Gastroesophageal sphincter (tissue), 4 donors: ENCODE data around the gene DLG4. TPM values are rescaled to one million over a fixed set of nuclear protein-coding genes. Genes with fewer than 3 reads are reported as not detected.
A peak's percentile ranks its signal among the peaks of the same experiment; 100 is the strongest.

Source experiments
- ATAC-seq: fragments of 150-250 bp; one replicate; pipeline ENCODE4 v1.9.1; 2016; ENCODE audit warnings: mild to moderate bottlenecking, moderate library complexity
- H3K27ac ChIP-seq, 4 donors: fragments of 200-600 bp; sonication (generic) in 3 of 4; 1 replicate in 3 of 4; 2 replicates in 1 of 4; pipeline ENCODE4 v1.5.1; 2016 to 2019
- H3K27me3 ChIP-seq: fragments of 200-600 bp; sonication (generic); one replicate; pipeline ENCODE4 v1.5.1; 2019
- H3K36me3 ChIP-seq, 2 donors: fragments of 200-600 bp; sonication (generic); one replicate each; pipeline ENCODE4 v1.5.1; 2019; ENCODE audit warnings: control low read depth in 1 of 2
- H3K4me1 ChIP-seq, 3 donors: fragments of 200-600 bp; sonication (generic); 1 replicate in 2 of 3; 2 replicates in 1 of 3; pipeline ENCODE4 v1.5.1; 2016 to 2019; ENCODE audit warnings: control low read depth in 2 of 3
- H3K4me3 ChIP-seq, 2 donors: fragments of 200-600 bp; sonication (generic); one replicate each; pipeline ENCODE4 v1.5.1; 2019; ENCODE audit warnings: mild to moderate bottlenecking in 1 of 2, moderate library complexity in 1 of 2
- H3K9me3 ChIP-seq, 3 donors: fragments of 200-600 bp; sonication (generic); one replicate each; pipeline ENCODE4 v1.5.1; 2017 to 2019; ENCODE audit warnings: control low read depth in 2 of 3
- EP300 ChIP-seq: sonication (generic); formaldehyde crosslinking; IDR thresholded peaks from one replicate; pipeline ENCODE4 v1.6.1; 2017; ENCODE audit warnings: antibody characterized with exemption, mild to moderate bottlenecking
- POLR2A ChIP-seq, 2 donors: fragments of 450-650 bp; IDR thresholded peaks; one replicate each; pipeline ENCODE4 v1.6.1; 2017; ENCODE audit warnings: antibody characterized with exemption in 2 of 2, mild to moderate bottlenecking in 2 of 2, moderate library complexity in 1 of 2
- POLR2AphosphoS5 ChIP-seq: sonication (generic); formaldehyde crosslinking; IDR thresholded peaks from one replicate; pipeline ENCODE4 v1.6.1; 2017; ENCODE audit warnings: antibody characterized with exemption
- WGBS, 2 donors: methylation state at CpG; one replicate each; pipeline ENCODE4 v1.1.5; 2018; ENCODE audit warnings: low coverage in 1 of 2; 5-methylcytosine and 5-hydroxymethylcytosine counted together
- total RNA-seq, 4 donors: library from RNA; depleted of rRNA; stranded (reverse); fragments of >200 nt; gene quantifications; one replicate each; pipeline ENCODE4 v1.1.0, GENCODE V29; 2016
- TF ChIP-seq, protein P1 (sequence below), 4 experiments: fragments of 200-600 bp in 2 of 4; fragments of 450-650 bp in 2 of 4; sonication (generic) in 1 of 4; IDR thresholded peaks; one replicate each; pipeline ENCODE4 v1.5.1; 2017 to 2019; ENCODE audit warnings: antibody characterized with exemption in 4 of 4, mild to moderate bottlenecking in 2 of 4, moderate library complexity in 2 of 4

The DLG4 gene
- 10 to 100 TPM; 14.1 to 21.7 (median 16.5) TPM for total RNA-seq

DNA sequence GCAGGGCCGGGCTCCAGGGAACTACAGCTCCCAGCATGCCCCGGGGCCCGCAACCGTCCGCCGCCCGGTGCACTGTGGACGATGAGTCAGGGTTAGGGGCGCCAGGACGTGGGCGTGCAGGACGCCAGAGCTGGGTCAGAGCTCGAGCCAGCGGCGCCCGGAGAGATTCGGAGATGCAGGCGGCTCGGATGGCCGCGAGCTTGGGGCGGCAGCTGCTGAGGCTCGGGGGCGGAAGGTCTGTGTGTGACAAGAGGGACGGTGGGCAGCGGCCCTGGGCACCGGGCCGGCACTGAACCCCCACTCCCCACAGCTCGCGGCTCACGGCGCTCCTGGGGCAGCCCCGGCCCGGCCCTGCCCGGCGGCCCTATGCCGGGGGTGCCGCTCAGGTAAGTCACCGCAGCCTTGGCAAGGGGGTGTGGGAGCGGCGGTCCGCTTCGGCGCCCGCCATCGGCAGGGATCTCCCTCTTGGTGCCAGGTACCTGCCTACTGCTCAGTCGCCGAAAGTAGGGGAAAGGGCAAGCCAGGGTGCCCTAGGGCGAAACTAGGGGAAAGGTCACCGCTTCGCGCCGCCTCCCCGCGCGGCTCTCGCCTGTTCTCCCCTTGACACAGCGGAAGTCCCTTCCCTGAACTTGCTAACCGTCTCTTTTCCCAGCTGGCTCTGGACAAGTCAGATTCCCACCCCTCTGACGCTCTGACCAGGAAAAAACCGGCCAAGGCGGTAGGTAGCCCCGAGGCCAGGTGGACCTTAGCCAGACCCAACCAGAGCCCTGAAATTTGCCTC, at the start of gene DLG4, which contains the start of gene ACADVL:
Gene DLG4 (minus strand): TSS at position 25 of the 781 bp plus-strand sequence.
Gene ACADVL (plus strand): TSS at position 127 of the 781 bp plus-strand sequence. CDS start 47 bp downstream, at position 174.
- Histone ChIP-seq H3K27me3 (no peaks in the 10 kb centered on the region), H3K4me3 (peak within 1 kb of the TSS; percentile 62 to 81), H3K9me3 (no peaks in the 10 kb centered on the region), H3K4me1 (peaks cover 6 to 73% (median 34%) of the 10 kb centered on the region in 3 donors), H3K27ac (peak within 1 kb of the TSS; percentile 86 to 98 (median 92)), H3K36me3 (peaks cover 0 to 41% of the 10 kb centered on the region in 2 donors)
- TF ChIP-seq EP300: no peak
- peak; percentile 57 to 75 for TF ChIP-seq POLR2A (IDR thresholded peaks at IDR 0.05)
- peak; percentile 75 for TF ChIP-seq POLR2AphosphoS5
- TF ChIP-seq, protein P1, sequence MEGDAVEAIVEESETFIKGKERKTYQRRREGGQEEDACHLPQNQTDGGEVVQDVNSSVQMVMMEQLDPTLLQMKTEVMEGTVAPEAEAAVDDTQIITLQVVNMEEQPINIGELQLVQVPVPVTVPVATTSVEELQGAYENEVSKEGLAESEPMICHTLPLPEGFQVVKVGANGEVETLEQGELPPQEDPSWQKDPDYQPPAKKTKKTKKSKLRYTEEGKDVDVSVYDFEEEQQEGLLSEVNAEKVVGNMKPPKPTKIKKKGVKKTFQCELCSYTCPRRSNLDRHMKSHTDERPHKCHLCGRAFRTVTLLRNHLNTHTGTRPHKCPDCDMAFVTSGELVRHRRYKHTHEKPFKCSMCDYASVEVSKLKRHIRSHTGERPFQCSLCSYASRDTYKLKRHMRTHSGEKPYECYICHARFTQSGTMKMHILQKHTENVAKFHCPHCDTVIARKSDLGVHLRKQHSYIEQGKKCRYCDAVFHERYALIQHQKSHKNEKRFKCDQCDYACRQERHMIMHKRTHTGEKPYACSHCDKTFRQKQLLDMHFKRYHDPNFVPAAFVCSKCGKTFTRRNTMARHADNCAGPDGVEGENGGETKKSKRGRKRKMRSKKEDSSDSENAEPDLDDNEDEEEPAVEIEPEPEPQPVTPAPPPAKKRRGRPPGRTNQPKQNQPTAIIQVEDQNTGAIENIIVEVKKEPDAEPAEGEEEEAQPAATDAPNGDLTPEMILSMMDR (IDR thresholded peaks at IDR 0.05): peak in 1 of 4 experiments; percentile 5
- WGBS, 2 donors: 0% methylated on average over 1 of the region's 63 CpGs; no CpG with 5 or more reads in 1 of the 2 donors
- peak; percentile 89 for ATAC-seq

DNA sequence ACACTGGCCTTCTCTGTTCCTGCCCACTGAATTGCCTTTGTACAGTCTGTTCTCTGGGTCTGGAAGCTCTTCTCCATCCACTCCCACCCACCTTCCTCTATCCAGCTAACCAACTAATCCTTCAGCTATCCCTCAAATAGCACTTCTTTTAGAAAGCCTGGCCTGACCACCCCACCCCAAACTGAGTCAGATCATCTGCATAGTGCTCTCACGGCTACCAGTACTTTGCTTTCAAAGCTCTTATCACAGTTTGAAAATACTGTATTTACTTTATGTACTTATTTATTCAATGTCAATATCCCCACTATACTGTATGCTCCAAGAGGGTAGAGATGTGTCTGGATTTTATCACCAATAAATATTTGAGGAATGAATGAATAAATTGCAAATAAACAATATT, 47.1 kb upstream of the DLG4 start:
- Histone ChIP-seq H3K27me3 (peaks cover 65% of the 10 kb centered on the region), H3K4me3 (no peak overlapping the region), H3K4me1 (peaks cover 0 to 17% (median 11%) of the 10 kb centered on the region in 3 donors), H3K36me3 (no peaks in the 10 kb centered on the region), H3K9me3 (no peaks in the 10 kb centered on the region), H3K27ac (no peak overlapping the region)
- TF ChIP-seq, protein P1 (IDR thresholded peaks at IDR 0.05): no peak
- TF ChIP-seq POLR2AphosphoS5 (no peak), POLR2A (IDR thresholded peaks at IDR 0.05) (no peak), EP300 (no peak)
- ATAC-seq: no peak
- WGBS, 2 donors: 29 to 71% methylated on average over 1 of the region's 1 CpG

DNA sequence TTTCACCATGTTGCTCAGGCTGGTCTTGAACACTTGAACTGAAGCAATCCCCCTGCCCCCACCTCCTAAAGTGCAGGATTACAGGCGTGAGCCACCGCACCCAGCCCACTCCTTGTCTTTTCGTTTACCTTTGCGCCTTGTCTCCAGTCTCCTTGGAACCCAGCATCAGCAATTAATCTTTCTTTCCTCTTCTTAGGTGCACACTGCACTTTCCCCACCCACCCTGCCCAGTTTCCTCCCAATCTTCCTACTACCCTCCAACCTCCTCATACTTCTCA, 44.1 kb upstream of the DLG4 start:
- TF ChIP-seq EP300 (no peak), POLR2AphosphoS5 (no peak), POLR2A (IDR thresholded peaks at IDR 0.05) (no peak)
- TF ChIP-seq, protein P1 (IDR thresholded peaks at IDR 0.05): no peak
- no peak for ATAC-seq
- Histone ChIP-seq H3K36me3 (peaks cover 0 to 9% of the 10 kb centered on the region in 2 donors), H3K4me3 (no peak overlapping the region), H3K9me3 (no peaks in the 10 kb centered on the region), H3K27ac (no peak overlapping the region), H3K27me3 (peaks cover 83% of the 10 kb centered on the region), H3K4me1 (peaks cover 0 to 34% (median 22%) of the 10 kb centered on the region in 3 donors)
- 39 to 52% methylated on average over 4 of the region's 4 CpGs for WGBS, 2 donors

DNA sequence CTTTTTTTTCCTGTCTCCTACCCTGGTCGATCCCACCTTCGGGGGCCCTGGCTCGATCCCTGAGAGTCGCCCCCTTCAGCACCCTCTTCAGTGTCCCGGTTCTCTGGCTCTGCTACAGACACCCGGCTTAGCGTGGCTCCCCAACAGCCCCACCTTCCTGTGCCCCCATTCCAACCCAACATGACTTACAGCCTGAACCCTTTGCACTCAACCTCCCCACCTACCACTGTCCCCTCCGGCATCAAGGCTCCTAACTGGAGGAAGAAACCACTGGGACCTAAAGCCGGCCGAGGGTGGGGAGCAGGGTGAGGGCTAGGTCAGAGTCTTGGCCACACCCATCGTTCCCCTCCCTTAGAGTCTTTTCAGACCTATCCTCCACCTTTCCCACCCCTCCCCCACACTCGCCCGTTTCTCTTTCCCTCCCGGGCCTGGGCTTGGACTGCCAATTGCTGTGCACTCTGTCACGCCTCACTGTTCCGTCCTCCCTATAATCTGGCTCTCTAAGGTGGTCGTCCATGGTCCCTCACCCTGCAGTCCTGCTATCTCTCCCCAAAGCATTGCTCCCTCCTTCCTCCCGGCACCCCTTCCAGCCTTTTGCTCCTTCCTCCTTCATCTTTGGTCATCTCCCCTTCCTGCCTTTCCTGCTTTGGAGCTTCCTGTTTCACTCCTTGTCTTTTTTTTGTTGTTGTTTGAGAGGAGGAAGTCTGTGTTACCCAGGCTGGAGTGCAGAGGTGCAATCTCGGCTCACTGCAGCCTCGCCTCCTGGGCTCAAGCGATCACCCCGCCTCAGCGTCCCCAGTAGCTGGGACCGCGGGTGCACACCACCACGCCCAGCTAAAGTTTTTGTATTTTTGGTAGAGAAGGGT, 43.5 kb upstream of the DLG4 start:
- peak overlapping the region in 1 of 2 donors; percentile 3 for H3K4me3 ChIP-seq
- H3K9me3 ChIP-seq: no peaks in the 10 kb centered on the region
- TF ChIP-seq EP300: no peak
- TF ChIP-seq, protein P1 (IDR thresholded peaks at IDR 0.05): no peak
- no peak for TF ChIP-seq POLR2AphosphoS5
- no peak for TF ChIP-seq POLR2A (IDR thresholded peaks at IDR 0.05)
- peak; percentile 26 for ATAC-seq
- peaks cover 80% of the 10 kb centered on the region for H3K27me3 ChIP-seq
- H3K4me1 ChIP-seq: peaks cover 0 to 34% (median 22%) of the 10 kb centered on the region in 3 donors
- no peak overlapping the region for H3K27ac ChIP-seq
- 5 to 9% methylated on average over 11 to 25 of the region's 26 CpGs for WGBS, 2 donors
- peaks cover 0 to 15% of the 10 kb centered on the region in 2 donors for H3K36me3 ChIP-seq
